Measurements from ENCODE around the gene MAP2K5. TPM values are rescaled to one million over a fixed set of nuclear protein-coding genes. Genes with fewer than 3 reads are reported as not detected.

MAP2K5 gene
- total and polyA plus RNA-seq, 4 donors = 3.8 to 6.4 (median 5.6) TPM

GRCh38 chr15:67692573-67692972, 150.1 kb downstream of the MAP2K5 start:
- H3K36me3 ChIP-seq (ENCODE audit: control insufficient read depth in 4 of 4, insufficient read depth in 3 of 4, low read depth in 1 of 4, low read length in 3 of 4) = no peaks in the 10 kb centered on the region
- H3K9me3 ChIP-seq (ENCODE audit: control insufficient read depth in 4 of 4, low read length in 3 of 4) = no peaks in the 10 kb centered on the region
- no peak overlapping the region for H3K27ac ChIP-seq (ENCODE audit: low read depth in 1 of 2, low read length in 2 of 2)
- H3K4me3 ChIP-seq (ENCODE audit: low read depth in 1 of 3, low read length in 3 of 3) = no peak overlapping the region
- no peak for TF ChIP-seq GABPA (IDR thresholded peaks at IDR 0.05 in 1 of 2, conservative IDR thresholded peaks at IDR 0.05 in 1 of 2)
- TF ChIP-seq, protein P1, sequence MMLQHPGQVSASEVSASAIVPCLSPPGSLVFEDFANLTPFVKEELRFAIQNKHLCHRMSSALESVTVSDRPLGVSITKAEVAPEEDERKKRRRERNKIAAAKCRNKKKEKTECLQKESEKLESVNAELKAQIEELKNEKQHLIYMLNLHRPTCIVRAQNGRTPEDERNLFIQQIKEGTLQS (IDR thresholded peaks at IDR 0.05) = no peak
- TF ChIP-seq EGR1 (IDR thresholded peaks at IDR 0.05; ENCODE audit: low read depth in 2 of 2) = no peak
- TF ChIP-seq, protein P2, sequence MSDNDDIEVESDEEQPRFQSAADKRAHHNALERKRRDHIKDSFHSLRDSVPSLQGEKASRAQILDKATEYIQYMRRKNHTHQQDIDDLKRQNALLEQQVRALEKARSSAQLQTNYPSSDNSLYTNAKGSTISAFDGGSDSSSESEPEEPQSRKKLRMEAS (IDR thresholded peaks at IDR 0.05) = no peak
- TF ChIP-seq JUND (IDR thresholded peaks at IDR 0.05) = no peak
- no peak for TF ChIP-seq ZBTB33 (IDR thresholded peaks at IDR 0.05)
- TF ChIP-seq HNF4G (IDR thresholded peaks at IDR 0.05) = no peak
- TF ChIP-seq HNF4A (conservative IDR thresholded peaks at IDR 0.05) = no peak
- TF ChIP-seq YY1 (IDR thresholded peaks at IDR 0.05) = no peak
- no peak for TF ChIP-seq NR2F2 (IDR thresholded peaks at IDR 0.05)
- H3K27me3 ChIP-seq (ENCODE audit: control insufficient read depth in 4 of 4, insufficient read depth in 4 of 4, low read length in 3 of 4) = no peaks in the 10 kb centered on the region
- H3K4me1 ChIP-seq (ENCODE audit: control insufficient read depth in 4 of 4, insufficient read depth in 4 of 4, low read length in 3 of 4) = no peaks in the 10 kb centered on the region
- 92% methylated on average over 3 of the region's 3 CpGs for WGBS
- no peak for DNase-seq (ENCODE audit: low spot score)
- no peak overlapping the region for H3K9ac ChIP-seq (ENCODE audit: low read depth in 1 of 2, low read length in 2 of 2)

DNA sequence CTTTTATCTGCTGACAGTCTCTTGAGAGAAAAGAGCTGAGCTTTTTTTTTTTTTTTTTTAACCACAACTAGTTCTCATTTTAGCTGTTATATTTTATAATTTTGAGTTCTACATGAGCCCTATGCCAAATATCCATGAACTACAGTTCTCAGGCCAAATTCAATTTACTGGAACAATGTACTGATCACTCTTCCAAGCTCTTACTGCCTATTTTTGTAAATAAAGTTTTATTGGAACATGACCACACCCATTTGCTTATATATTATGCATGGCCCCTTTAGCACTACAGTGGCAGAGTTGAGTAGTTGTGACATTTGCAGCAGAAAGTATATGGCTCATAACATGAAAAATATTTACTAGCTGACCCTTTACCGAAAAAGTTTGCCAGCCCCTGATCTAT, 153.6 kb downstream of the MAP2K5 start:
- no peaks in the 10 kb centered on the region for H3K36me3 ChIP-seq (ENCODE audit: control insufficient read depth in 4 of 4, insufficient read depth in 3 of 4, low read depth in 1 of 4, low read length in 3 of 4)
- DNase-seq (ENCODE audit: low spot score) = no peak
- no peak overlapping the region for H3K4me3 ChIP-seq (ENCODE audit: low read depth in 1 of 3, low read length in 3 of 3)
- WGBS = 97% methylated on average over 1 of the region's 1 CpG
- H3K27me3 ChIP-seq (ENCODE audit: control insufficient read depth in 4 of 4, insufficient read depth in 4 of 4, low read length in 3 of 4) = no peaks in the 10 kb centered on the region
- H3K27ac ChIP-seq (ENCODE audit: low read depth in 1 of 2, low read length in 2 of 2) = no peak overlapping the region
- H3K9ac ChIP-seq (ENCODE audit: low read depth in 1 of 2, low read length in 2 of 2) = no peak overlapping the region
- no peaks in the 10 kb centered on the region for H3K9me3 ChIP-seq (ENCODE audit: control insufficient read depth in 4 of 4, low read length in 3 of 4)
- no peaks in the 10 kb centered on the region for H3K4me1 ChIP-seq (ENCODE audit: control insufficient read depth in 4 of 4, insufficient read depth in 4 of 4, low read length in 3 of 4)
- TF ChIP-seq HNF4G (IDR thresholded peaks at IDR 0.05) (no peak), RXRA (IDR thresholded peaks at IDR 0.05) (no peak), SP1 (IDR thresholded peaks at IDR 0.05) (no peak), RAD21 (IDR thresholded peaks at IDR 0.05) (no peak), GABPA (IDR thresholded peaks at IDR 0.05 in 1 of 2, conservative IDR thresholded peaks at IDR 0.05 in 1 of 2) (no peak), ZBTB33 (IDR thresholded peaks at IDR 0.05) (no peak), FOXA2 (IDR thresholded peaks at IDR 0.05) (no peak), YY1 (IDR thresholded peaks at IDR 0.05) (no peak)
- TF ChIP-seq, protein P3, sequence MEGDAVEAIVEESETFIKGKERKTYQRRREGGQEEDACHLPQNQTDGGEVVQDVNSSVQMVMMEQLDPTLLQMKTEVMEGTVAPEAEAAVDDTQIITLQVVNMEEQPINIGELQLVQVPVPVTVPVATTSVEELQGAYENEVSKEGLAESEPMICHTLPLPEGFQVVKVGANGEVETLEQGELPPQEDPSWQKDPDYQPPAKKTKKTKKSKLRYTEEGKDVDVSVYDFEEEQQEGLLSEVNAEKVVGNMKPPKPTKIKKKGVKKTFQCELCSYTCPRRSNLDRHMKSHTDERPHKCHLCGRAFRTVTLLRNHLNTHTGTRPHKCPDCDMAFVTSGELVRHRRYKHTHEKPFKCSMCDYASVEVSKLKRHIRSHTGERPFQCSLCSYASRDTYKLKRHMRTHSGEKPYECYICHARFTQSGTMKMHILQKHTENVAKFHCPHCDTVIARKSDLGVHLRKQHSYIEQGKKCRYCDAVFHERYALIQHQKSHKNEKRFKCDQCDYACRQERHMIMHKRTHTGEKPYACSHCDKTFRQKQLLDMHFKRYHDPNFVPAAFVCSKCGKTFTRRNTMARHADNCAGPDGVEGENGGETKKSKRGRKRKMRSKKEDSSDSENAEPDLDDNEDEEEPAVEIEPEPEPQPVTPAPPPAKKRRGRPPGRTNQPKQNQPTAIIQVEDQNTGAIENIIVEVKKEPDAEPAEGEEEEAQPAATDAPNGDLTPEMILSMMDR (IDR thresholded peaks at IDR 0.05; ENCODE audit: low read depth, low read length, missing input control) = no peak
- TF ChIP-seq, protein P2 (IDR thresholded peaks at IDR 0.05) = no peak
- TF ChIP-seq, protein P1 (IDR thresholded peaks at IDR 0.05) = no peak

Measured in liver (tissue), 9 donors.